Measurements from ENCODE around the gene DUSP8. TPM values are rescaled to one million over a fixed set of nuclear protein-coding genes. Genes with fewer than 3 reads are reported as not detected.

DUSP8 gene
- total RNA-seq, 1 donor from 2014 or later, result 7.7 TPM

DNA sequence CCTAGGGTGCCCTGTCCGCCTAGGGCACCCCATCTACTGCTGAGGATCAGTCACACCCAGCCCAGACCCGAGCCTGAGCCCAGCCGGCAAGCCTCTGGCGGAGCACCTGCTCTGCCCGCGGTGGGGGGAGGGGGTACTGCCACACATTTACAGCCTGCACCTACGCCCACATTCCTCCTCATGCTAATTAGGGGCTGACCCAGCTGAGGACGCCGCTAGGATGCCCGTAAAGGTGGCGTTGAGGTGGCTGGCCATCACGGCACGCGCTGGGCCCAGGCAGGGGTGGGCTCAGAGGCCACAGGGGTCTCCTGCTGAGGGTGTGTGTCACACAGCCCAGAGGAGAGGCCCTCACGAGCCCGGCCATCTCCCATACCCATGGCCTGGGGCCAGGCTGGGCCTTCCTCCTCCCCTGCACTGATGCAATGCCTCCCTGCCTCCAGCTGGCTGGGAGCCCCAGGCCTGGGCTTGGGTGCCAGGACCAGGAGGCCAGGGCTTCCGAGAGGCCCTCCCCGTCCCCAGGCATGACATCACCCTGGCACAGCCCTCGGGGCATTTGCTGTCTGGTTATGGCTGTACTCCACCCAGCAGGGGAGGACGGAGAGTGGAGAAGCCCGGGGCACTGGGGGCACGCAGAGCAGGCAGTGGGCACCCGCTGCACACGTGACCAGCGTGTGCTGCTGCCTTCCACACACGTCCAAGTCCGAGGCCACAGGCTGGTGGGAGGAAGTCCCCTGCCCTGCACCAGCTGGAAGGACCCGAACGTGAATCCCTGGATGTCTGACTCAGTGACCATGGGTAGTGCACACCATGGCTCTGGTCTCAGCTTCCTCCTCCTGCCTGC, 12.7 kb downstream of the DUSP8 start:
- intact Hi-C loops (cut with DNase I), result no loop called here
- DNase-seq (peak; percentile 95), ATAC-seq (ENCODE audit: poor library complexity) (peak; percentile 91)

DNA sequence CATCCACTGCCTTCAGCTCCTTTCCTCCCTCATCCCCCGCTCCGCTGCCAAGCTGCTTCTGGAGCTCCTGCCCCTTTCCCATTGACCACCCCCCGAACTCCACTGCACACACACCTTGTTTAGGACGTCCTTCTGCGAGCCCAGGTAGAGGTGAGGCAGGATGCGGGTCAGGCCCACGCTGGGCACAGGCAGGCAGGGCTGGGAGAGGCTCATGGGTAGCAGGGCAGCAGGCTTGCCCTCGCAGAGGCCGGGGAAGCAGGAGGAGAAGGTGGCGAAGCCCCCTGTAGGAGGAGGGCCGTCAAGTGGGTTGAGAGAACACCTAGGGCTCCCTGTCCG, 13.3 kb downstream of the DUSP8 start:
- intact Hi-C loops (cut with DNase I), result no loop called here
- no peak for ATAC-seq (ENCODE audit: poor library complexity)

DNA sequence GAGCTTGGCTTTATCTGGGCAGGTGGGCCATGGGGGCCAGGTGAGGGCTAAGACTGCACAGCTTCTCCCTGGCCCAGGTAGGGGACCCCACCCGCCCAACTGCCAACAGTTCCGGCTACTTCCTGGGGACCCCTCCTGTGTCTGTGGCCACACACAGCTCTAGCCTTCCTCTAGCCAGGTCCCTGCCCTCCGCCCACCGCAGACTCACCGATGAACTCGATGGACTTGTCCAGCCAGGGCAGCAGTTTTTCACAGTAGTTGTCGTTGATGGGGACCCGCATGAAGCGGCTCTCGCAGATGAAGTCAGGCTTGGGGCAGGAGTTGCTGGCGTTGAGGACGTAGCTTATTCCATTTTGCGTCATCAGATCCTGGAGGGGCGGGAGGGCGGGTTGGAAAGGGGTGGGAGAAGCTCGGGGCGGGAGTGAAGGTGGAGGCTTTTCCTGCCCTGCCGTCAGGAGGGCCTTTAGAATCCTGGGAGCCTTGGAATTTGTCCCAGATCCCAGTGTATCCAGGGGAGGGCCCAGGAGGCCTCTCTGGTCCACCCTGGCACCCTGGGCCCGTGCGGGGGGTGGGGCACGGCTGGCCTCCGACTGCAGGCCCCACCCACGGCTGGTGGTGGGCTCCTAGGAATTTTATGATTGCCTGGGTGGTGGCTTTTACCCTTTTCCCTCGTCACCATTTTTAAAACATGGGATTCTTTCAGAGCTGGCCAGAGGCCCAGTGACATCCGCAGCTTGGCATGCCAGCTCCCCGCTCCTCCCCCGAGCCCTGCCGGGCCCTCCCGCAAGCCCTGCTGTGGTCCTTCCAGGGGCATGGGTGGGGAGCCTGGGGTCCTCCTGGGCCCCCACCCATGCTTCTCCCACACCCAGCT, 13.9 kb downstream of the DUSP8 start:
- ATAC-seq (ENCODE audit: poor library complexity), result peak; percentile 52
- peak; percentile 67 for DNase-seq
- intact Hi-C loops (cut with DNase I), result no loop called here

More for the DNA sequence above, 13.3 kb downstream of the DUSP8 start:
- DNase-seq, result peak; percentile 37

DNA sequence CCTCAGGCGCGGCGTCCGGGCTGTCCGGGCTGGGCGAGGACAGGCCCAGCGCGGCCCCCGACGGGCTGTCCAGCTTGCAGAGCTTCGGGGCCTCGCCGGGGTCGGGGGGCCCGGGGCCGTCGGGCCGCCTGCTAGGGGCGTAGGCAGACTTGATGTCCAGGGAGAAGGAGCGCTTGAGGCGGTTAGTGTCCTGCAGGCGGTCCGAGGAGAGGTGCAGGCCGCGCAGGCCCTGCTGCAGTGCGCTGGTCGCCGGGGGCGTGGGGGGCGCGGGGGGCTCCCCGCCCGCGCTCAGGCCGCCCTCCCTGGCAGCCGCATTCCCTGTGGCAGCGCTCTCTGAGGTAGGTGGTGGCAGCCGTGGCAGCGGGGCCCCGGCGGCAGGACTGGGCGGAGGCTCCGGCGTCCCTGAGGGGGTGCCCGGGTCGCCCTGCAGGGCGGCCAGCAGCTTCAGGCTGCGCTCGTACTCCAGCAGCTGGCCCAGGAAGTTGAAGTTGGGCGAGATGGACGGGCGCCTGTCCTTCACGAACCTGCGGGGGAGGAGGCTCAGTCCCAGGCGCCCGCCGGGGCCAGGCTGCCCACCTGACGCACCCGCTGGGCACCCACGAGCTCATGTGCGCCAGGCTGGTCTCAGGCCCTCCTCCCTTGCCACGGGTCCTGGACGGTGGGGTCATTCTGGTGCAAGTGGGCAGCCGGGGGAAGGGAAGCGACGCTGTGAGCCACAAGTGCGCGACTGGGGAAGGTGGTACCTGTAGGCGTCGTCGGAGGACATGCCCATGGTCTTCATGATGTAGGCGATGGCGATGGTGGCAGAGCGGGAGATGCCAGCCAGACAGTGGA, 14.8 kb downstream of the DUSP8 start:
- intact Hi-C loops (cut with DNase I), result no loop called here
- peak; percentile 36 for DNase-seq
- ATAC-seq (ENCODE audit: poor library complexity), result no peak

DNA sequence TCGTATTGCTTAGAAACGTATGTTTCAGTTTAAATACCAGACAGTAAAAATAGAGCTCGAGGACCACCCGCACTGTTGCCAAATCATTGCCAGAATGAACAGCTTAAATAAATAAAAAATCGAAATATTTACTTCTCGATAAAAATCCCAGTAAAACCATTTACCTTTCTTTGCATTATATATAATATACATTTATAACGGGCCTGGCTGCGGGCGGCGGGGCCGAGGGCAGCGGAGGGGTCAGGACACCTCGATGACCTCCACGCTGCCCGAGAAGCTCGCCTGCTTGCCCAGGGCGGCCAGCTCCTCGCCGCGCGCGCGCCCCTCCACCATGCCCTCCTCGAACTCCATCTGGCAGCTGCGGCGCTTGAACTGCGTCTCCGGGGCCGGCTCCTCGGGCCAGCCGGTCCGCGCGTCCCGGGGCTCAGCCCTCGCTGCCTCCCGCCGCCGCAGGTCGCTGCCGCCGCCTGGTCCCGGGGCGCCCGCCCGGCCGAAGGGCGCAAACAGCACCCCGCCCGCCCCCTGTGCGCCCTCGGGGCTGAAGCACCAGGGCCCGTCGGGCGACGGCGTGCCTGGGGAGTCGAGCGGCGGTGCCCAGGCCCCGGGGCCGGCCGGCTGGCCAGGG, 15.7 kb downstream of the DUSP8 start:
- DNase-seq (no peak), ATAC-seq (ENCODE audit: poor library complexity) (no peak)
- intact Hi-C loops (cut with DNase I), result no loop called here

DNA sequence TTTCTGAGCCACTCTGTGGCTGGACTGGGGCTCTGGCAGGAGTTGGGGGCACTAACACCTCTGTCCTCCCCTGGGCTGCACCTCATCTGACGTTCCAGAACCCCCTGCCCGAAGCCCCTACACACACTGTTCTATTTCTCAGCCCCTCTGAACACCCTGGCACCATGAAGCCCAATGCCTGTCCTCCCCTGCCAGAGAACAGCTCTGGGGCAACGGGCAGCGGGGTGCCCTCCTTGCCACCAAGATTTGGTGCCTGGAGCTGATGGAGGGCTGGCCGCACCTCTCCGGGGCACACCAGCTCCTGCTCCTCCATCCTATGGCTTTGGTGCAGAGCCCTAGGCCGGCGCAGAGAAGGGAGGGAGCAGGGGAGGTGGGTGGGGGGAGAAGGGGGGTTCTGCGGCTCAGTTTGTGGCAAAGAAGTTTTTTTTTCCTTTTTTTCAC, 16.3 kb downstream of the DUSP8 start:
- intact Hi-C loops (cut with DNase I), result no loop called here
- DNase-seq (no peak), ATAC-seq (ENCODE audit: poor library complexity) (no peak)

DNA sequence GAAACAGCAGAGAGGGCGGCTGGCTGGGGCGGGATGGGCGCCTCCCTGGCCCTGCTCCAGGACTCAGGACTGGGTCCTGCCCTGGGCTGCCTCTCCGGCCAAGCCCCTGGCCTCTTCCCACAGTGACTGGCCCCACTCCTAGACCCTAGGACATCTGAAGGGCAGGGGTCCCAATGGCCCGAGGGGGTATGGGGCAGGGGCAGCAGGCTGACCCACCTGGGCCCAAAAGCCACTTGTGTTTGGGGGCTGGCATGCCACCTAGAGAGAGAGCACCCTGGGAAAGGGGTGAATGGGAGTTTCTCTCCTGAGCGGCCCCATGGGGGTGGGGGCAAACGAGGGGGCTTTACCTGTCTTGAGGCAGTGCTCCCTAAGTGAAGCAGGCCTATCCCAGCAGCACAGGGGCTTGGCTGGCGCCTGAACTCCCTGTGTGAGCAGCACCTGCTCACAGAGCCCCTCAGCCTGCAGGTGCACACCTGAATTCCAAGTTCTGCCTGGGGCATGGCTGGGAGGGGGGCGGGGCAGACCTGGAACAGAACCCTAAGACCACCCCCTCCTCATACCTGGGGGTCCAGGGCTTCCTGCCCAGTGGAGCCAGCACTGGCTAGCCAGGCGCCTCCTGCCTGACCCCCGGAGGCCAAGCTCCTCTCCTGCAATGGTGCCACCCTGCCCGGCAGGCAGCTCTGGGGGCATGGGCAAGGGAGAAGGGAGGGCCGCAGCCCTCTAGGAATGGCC, 16.9 kb downstream of the DUSP8 start:
- no peak for ATAC-seq (ENCODE audit: poor library complexity)
- intact Hi-C loops (cut with DNase I), result no loop called here
- DNase-seq, result peak; percentile 37

DNA sequence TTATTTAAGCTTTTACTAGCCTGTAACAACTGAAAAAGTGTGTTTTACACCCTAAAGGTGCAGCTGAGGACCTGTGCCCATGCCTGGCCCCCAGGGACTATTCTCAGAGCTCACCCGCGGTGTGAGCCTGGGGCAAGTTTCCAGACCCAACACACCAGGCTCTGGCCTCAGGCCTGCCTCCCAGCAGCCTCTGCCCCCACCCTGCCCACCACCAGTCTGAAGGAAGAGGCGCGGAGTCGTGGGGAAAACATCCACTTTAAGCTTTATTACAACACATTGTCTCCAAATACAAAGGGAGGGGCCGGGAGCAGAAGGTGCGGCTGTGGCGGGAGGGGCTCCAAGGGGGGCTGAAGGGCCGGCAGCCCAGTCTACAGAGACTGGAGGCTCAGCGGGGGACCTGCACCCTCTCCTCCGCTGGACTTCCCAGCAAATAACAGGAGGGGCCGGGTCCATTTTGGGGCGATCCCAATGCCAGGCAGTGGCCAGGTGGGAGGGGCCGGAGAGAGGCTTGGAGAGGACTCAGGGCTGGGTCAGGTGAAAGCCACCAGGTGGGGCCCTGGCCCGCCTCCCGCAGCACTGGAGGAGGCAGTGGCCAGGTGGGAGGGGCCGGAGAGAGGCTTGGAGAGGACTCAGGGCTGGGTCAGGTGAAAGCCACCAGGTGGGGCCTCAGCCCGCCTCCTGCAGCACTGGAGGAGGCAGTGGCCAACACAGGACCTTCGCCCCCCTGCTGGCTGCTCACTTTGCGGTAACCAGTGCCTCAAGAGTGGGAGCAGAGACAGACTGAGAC, 18.1 kb downstream of the DUSP8 start:
- DNase-seq (peak; percentile 40), ATAC-seq (ENCODE audit: poor library complexity) (peak; percentile 2)
- intact Hi-C loops (cut with DNase I), result no loop called here

DNA sequence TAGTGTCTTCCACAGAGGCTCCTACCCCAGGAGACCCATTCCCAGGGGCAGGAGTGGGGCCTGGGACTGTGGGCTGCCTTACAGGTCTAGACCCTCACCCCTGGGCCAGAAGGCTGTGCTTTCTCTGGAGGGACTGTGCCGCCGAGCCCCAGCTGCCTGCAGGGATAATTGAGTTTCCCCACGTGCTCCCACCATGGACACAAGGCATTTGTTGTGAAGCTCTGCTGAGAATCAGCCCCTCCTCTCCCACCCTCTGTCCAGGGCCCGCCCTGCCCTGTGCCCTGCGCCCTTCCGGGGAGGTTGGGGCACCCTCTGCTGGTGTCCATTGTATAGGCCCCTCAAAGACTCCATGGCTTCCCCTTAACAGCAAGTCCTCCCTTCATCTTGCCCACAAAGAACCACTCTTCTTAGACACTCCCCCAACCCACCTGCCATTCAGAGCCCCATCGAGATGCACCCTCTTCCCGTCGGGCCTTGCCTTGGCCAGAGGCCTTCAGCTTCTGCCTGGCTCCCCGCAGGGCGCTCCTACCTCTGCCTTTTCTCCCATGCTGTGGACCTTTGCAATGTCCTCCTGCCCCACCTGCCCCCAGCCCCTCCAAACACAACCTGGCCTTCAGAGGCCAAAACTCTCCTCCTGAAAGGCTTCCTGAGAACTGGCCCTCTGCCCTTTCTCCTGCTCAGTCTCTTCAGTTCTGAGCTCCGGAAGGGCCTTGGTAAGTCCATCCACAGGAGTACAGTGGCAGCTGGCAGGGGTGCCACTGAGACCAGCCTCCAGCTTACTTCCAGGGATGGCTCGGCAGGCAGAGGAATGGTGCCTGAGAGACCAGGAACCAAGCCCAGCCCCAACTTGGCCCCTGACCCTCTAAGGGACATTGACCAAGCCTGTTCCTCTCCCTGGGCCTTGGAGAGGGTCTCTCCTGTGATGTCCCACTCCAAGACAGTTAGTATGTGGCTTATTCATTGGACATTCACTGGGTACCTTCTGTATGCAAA, 22.4 kb downstream of the DUSP8 start:
- DNase-seq (no peak), ATAC-seq (ENCODE audit: poor library complexity) (no peak)
- intact Hi-C loops (cut with DNase I), result loop anchor here (10.0 kb wide), 1 partner anchor 75 kb away; the partner anchor contains the start of genes KRTAP5-4 and KRTAP5-5

DNA sequence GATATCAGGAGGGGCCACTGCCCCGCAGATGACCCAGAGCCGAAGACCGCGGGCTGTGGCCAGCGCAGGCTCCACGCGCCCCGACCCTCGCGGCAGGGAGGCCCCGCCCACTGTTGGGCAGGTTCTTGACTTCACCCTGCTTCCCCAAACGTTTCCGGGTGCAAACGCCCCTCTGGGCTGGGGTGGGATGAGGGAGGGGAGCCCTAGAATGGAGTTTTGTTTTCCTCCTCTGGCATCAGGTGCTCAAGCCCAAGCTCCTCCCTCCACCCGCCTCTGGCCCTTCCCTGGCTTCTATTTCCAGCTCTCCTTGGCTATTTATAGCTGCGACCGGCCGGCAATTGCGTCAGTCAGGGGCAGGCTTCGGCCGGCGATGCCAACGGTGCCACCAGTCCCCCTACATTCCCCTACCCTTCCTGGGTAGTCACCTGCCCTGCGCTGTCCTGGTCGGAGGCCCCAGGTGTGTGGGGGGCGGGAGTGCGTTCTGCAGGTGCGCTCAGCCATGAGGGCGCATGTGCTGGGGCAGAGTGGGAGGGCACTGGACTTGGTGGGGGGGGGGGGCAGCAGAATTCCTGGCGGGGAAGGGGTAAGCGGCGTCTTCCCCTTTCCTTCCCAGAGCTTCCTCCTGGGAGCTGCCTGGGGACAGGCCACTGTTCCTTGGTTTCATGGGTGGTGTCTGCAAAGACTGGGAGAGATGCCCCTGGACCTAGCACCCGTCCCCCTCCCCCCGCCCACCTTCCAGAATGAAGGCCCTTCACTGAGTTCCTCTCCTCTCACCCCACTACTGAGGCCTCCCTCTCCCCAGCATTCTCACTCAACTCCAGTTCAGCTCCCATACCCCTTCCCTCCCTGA, 23.6 kb downstream of the DUSP8 start:
- ATAC-seq (ENCODE audit: poor library complexity) (peak; percentile 87), DNase-seq (peak; percentile 81)
- intact Hi-C loops (cut with DNase I), result loop anchor here (10.0 kb wide), 1 partner anchor 76 kb away; the partner anchor contains the start of genes KRTAP5-4 and KRTAP5-5

DNA sequence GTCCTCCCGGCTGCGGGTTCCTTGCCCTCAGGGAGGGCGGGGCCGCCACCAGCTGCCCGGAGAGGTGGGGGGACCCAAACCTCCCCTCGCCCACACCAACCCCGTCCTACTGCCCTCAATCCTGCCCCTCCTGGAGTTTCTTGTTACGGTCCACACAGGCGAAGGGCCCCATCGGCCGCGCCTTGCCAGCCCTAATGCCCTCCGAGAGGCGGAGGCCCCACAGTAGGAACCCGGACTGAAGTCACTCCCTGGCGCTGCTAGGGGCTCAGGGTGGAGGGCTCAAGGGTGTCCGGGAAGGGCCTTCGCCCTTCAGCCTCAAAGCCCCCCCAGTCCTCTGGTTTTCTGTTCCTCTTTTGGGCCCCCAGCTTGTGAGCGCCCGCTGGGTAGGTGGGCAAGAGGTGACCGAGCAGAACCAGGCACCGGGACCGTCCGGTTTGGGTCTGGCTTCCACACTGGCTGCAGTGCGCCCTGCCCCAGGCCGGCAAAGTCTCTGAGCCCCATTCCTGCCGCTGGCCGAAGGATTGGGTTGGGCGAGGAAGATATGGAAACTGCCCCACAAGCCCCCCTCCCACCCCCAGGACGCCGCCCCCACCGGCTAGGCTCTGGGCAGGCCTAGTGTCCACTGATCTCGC, 24.5 kb downstream of the DUSP8 start:
- intact Hi-C loops (cut with DNase I), result loop anchor here (2.0 to 10.0 kb wide), 2 partner anchors 27 to 77 kb away; partner anchors contain the start of genes KRTAP5-4 and KRTAP5-5
- DNase-seq (no peak), ATAC-seq (ENCODE audit: poor library complexity) (peak; percentile 20)

DNA sequence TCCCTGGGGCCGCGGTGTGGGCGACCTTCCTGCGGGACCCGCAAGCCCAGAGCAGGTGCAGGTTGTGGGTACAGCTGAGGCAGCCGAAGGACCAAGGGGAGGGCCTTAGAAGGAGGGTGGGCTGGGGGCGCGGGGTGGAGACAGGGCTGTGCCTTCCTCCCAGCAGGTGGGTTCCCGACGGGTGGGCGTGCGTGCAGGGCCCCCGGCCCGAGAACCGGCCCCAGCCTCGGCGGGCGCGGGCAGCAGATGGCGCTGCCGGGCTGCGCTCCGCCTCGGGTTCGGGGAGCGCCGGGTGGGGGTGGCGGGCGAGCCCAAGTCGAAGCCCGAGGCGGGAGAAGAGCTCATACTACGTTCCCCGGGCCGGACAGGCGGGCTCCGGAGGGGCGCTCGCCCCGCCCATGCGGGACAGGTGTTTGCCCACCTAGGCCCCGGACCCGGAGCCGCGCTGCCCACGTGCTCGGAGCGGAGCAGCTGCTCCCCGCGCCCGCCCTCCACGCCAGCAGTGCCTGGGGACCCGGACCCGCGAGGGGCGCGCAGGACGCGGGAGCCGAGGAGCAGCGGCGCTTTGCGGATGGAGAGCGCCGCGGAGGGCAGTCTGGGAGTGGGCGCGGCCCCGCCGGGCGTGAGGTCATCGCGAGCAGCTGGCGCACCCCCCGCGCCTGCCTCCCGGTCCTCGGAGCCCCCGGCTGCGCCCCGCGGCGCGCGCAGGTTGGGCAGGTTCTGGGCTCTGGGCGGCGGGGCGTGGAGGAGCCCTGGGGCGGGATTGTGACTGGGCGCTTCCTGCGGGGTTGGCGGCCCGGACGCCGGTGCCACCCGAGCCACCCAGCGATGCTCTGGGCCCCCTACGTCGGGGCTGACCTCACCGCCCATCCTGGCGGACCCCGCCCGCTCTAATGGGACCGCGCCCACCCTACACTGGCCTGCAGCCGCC, 25.3 kb downstream of the DUSP8 start:
- no peak for DNase-seq
- intact Hi-C loops (cut with DNase I), result loop anchor here (2.0 to 10.0 kb wide), 2 partner anchors 28 to 78 kb away; partner anchors contain the start of genes KRTAP5-4 and KRTAP5-5

DNA sequence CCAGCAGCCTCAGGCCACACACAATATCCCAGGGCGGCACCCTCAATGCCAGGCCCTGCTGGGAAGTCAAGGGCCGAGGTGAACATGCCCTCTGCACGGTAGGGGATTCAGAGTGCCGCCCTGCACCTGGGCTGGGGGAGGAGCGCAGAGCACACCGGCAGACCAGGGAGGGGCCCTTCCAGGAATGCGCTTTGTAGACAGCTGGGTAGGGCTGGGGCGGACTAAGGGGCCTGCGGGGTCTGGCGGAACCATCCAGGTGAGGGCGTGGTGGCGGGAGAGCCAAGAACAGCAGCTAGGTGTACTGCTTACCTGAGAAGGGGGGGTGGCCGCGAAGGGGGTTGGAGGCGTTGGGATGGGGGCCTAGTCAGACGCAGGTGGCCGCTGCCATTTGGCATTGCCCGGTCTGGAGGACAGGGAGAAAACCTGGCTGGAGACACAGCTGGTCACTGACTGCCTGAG, 26.0 kb downstream of the DUSP8 start:
- intact Hi-C loops (cut with DNase I), result loop anchor here (2.0 to 10.0 kb wide), 2 partner anchors 29 to 79 kb away; partner anchors contain the start of genes KRTAP5-4 and KRTAP5-5
- no peak for ATAC-seq (ENCODE audit: poor library complexity)

More for the DNA sequence above, 25.3 kb downstream of the DUSP8 start:
- peak; percentile 76 for ATAC-seq (ENCODE audit: poor library complexity)

More for the DNA sequence above, 26.0 kb downstream of the DUSP8 start:
- DNase-seq, result no peak
